Measurements from ENCODE around the gene GFY.

GFY gene

GRCh38 chr19:49408816-49409440 lies 16.3 kb upstream of the GFY start:
- DNase-seq (ENCODE audit: low read depth in 2 of 2), result no peak

GRCh38 chr19:49409441-49410029 lies 15.7 kb upstream of the GFY start:
- no peak for DNase-seq (ENCODE audit: low read depth in 2 of 2)

- no peak for DNase-seq (ENCODE audit: low read depth in 2 of 2)
Observed at GRCh38 chr19:49411681-49412326, 13.4 kb upstream of the GFY start.

GRCh38 chr19:49413348-49413747 lies 11.8 kb upstream of the GFY start:
- DNase-seq (ENCODE audit: low read depth in 2 of 2), result no peak

GRCh38 chr19:49414256-49414655 lies 10.9 kb upstream of the GFY start:
- DNase-seq (ENCODE audit: low read depth in 2 of 2), result no peak

- DNase-seq (ENCODE audit: low read depth in 2 of 2), result no peak
Observed at GRCh38 chr19:49415102-49415809, 9.9 kb upstream of the GFY start.

- no peak for DNase-seq (ENCODE audit: low read depth in 2 of 2)
Observed at GRCh38 chr19:49415810-49416200, 9.4 kb upstream of the GFY start.

GRCh38 chr19:49417088-49417487 lies 8.1 kb upstream of the GFY start:
- DNase-seq (ENCODE audit: low read depth in 2 of 2), result no peak

- DNase-seq (ENCODE audit: low read depth in 2 of 2), result no peak
Observed at GRCh38 chr19:49418511-49418910, 6.7 kb upstream of the GFY start.

GRCh38 chr19:49419173-49419572 lies 6.0 kb upstream of the GFY start:
- no peak for DNase-seq (ENCODE audit: low read depth in 2 of 2)

- DNase-seq (ENCODE audit: low read depth in 2 of 2), result no peak
Observed at GRCh38 chr19:49420227-49420626, 5.0 kb upstream of the GFY start.

- DNase-seq (ENCODE audit: low read depth in 2 of 2), result peak in 1 of 2 donors; percentile 37
Observed at GRCh38 chr19:49421039-49421877, 3.9 kb upstream of the GFY start.

GRCh38 chr19:49421878-49422202 lies 3.3 kb upstream of the GFY start:
- DNase-seq (ENCODE audit: low read depth in 2 of 2), result no peak

- DNase-seq (ENCODE audit: low read depth in 2 of 2), result no peak
Observed at GRCh38 chr19:49422407-49423070, 2.6 kb upstream of the GFY start.

GRCh38 chr19:49423071-49423984 lies 1.9 kb upstream of the GFY start, which contains the start of gene PTH2:
Gene PTH2 (minus strand): TSS chr19:49423441. CDS start chr19:49423339, 102 bp downstream.
- no peak for DNase-seq (ENCODE audit: low read depth in 2 of 2)

- no peak for DNase-seq (ENCODE audit: low read depth in 2 of 2)
Observed at GRCh38 chr19:49423985-49424303, 1.2 kb upstream of the GFY start.

GRCh38 chr19:49425922-49426592 lies 869 bp downstream of the GFY start:
- DNase-seq (ENCODE audit: low read depth in 2 of 2), result no peak

- DNase-seq (ENCODE audit: low read depth in 2 of 2), result no peak
Observed at GRCh38 chr19:49427339-49427738, 2.2 kb downstream of the GFY start.

GRCh38 chr19:49427855-49428546 lies 2.8 kb downstream of the GFY start:
- DNase-seq (ENCODE audit: low read depth in 2 of 2), result no peak
